Middle frontal gyrus (tissue), 1 donor: ENCODE measurements around the gene INTU.

Experiments
- DNase-seq: peaks from one replicate; pipeline ENCODE4 v3.0.0-alpha.2; 2015; ENCODE audit warnings: low spot score; ENCODE audit errors: extremely low spot score

The INTU gene

GRCh38 chr4:127741247-127741646, 108.5 kb downstream of the INTU start:
- DNase-seq, result no peak

- no peak for DNase-seq
These were observed 115.1 kb downstream of the INTU start for GRCh38 chr4:127747883-127748282.

DNA sequence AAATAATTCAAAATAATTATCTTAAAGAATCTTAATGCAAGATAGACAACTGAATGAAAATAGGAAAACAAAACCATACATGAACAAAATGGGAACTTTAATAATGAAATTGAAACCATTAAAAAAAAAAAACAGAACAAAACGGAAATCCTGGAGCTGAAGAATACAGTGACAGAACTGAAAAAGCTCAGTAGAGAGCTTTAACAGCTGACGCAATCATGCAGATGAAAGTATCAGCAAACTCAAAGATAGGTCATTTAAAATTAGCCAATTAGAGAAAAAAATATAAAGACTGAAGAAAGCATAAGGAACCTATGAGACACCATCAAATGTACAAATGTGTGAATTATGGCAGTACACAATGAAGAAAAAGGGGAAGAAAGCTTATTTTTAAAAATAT, 116.2 kb downstream of the INTU start:
- no peak for DNase-seq

GRCh38 chr4:127756906-127757305, 124.1 kb downstream of the INTU start:
- no peak for DNase-seq

DNA sequence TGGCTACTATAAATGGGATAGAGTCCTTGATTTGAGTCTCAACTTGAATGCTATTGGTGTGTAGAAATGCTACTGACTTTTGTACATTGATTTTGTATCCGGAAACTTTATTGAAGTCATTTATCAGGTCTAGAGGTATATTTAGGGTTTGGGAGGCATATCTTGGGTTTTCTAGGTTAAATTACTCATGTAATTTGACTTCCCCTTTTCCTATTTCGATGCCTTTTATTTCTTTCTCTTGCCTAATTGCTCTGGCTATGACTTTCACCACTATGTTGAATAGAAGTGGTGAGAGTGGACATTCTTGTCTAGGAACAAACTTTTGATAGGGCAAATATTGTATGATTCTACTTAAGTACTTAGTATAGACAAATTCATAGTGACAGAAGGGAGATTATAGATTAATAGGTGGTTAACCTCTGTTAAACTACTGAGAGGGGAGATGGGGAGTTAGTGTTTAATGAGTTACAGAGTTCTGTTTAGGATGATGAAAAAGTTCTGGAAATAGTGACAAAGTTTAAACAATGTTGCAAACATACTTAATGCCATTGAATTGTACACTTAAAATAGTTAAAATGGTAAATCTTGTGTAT, 126.6 kb downstream of the INTU start:
- DNase-seq, result no peak

GRCh38 chr4:127759893-127760292, 127.1 kb downstream of the INTU start:
- no peak for DNase-seq

- no peak for DNase-seq
These were observed 138.9 kb downstream of the INTU start for GRCh38 chr4:127771535-127772275.

DNA sequence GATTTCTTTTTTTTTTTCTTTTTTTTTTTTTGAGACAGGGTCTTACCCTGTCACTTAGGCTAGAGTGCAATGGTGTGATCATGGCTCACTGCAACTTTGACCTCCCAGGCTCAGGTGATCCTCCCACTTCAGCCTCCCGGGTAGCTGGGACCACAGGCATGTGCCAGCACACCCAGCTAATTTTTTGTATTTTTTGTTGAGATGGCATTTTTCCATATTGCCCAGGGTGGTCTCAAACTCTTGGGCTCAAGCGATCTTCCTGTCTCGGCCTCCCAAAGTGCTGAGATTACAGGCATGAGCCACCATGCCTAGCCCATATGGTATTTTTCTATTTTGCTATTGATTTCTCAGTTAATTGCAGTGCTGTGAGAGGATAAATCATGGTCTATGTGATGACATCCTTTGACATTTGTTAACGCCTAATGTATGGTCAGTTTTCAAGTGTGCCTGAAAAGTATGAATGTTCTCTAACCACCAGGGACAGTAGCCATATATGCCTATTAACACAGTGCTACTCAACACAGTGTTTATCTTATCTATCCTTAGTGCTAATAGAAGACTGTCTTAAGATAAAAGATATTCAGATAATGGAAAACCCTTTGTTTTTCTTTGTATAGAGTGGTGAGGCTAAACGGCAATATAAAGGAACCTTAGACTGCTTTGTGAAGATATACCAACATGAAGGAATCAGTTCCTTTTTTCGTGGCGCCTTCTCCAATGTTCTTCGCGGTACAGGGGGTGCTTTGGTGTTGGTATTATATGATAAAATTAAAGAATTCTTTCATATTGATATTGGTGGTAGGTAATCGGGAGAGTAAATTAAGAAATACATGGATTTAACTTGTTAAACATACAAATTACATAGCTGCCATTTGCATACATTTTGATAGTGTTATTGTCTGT, 140.3 kb downstream of the INTU start:
- no peak for DNase-seq

GRCh38 chr4:127775843-127776242, 143.1 kb downstream of the INTU start:
- no peak for DNase-seq
